PC-3 (cell line): ENCODE data around the gene SHROOM3. TPM values are rescaled to one million over a fixed set of nuclear protein-coding genes. Genes with fewer than 3 reads are reported as not detected.

Source experiments
- ATAC-seq: fragments of 200-7000 bp; cut with Tn5 transposase; 2 replicates; pipeline ENCODE4 v1.9.1; 2020; ENCODE audit warnings: mild to moderate bottlenecking, moderate library complexity
- BruUV-seq: library from RNA; stranded (reverse); fragments of 400-500 nt; replicated peaks from 2 replicates; lab custom pipeline; 2021; lab: Mats Ljungman, UMichigan
- CTCF ChIA-PET: fragments of 300-600 bp; sonication (Branson Sonifier 250); formaldehyde crosslinking; loops from one replicate; lab custom pipeline; 2022; ENCODE audit warnings: antibody characterized with exemption; lab: Charles Lee
- POLR2A ChIA-PET: fragments of 300-600 bp; sonication (Branson Sonifier 250); formaldehyde crosslinking; loops from one replicate; lab custom pipeline; 2022; ENCODE audit warnings: antibody characterized with exemption; ENCODE audit not compliant: unreplicated experiment; lab: Charles Lee
- DNase-seq: peaks from one replicate; pipeline ENCODE4 v3.0.0-alpha.2; 2015
- H2AFZ ChIP-seq: fragments of 300-600 bp; sonication (generic); 2 replicates; pipeline ENCODE4 v1.6.0; 2016; ENCODE audit warnings: antibody characterized with exemption, low read length
- H3F3A ChIP-seq: fragments of 300-600 bp; sonication (generic); one replicate; pipeline ENCODE4 v1.6.0; 2017; ENCODE audit warnings: antibody characterized with exemption, low read length, control low read depth, mild to moderate bottlenecking; ENCODE audit not compliant: unreplicated experiment
- H3K27ac ChIP-seq: fragments of 300-600 bp; sonication (generic); 2 replicates; pipeline ENCODE4 v1.5.1; 2016; ENCODE audit warnings: mild to moderate bottlenecking, low read length
- H3K27me3 ChIP-seq: fragments of 300-600 bp; sonication (generic); 2 replicates; pipeline ENCODE4 v1.6.1; 2016; ENCODE audit warnings: low read length, mixed read lengths
- H3K36me3 ChIP-seq: fragments of 300-600 bp; sonication (generic); 2 replicates; pipeline ENCODE4 v1.6.1; 2016; ENCODE audit warnings: low read depth, mixed run types, low read length, mixed read lengths
- H3K4me1 ChIP-seq: fragments of 300-600 bp; sonication (generic); 2 replicates; pipeline ENCODE4 v1.5.1; 2016; ENCODE audit warnings: low read length; ENCODE audit not compliant: insufficient read depth
- H3K4me2 ChIP-seq: fragments of 300-600 bp; sonication (generic); 2 replicates; pipeline ENCODE4 v1.6.0; 2016; ENCODE audit warnings: low read length
- H3K4me3 ChIP-seq: fragments of 300-600 bp; sonication (generic); 2 replicates; pipeline ENCODE4 v1.5.1; 2016; ENCODE audit warnings: mild to moderate bottlenecking, low read length, mixed read lengths
- H3K79me2 ChIP-seq: fragments of 300-600 bp; sonication (generic); 2 replicates; pipeline ENCODE4 v1.6.1; 2017; ENCODE audit warnings: low read length, mixed read lengths
- H3K9ac ChIP-seq: fragments of 300-600 bp; sonication (generic); 2 replicates; pipeline ENCODE4 v1.6.0; 2016; ENCODE audit warnings: mild to moderate bottlenecking, low read length
- H3K9me2 ChIP-seq: fragments of 300-600 bp; sonication (generic); replicated peaks from 2 replicates; pipeline ENCODE4 v1.6.1; 2016; ENCODE audit warnings: mixed run types, low read length, mixed read lengths
- H3K9me3 ChIP-seq: fragments of 300-600 bp; sonication (generic); 2 replicates; pipeline ENCODE4 v1.6.1; 2016; ENCODE audit warnings: low read length, mixed read lengths
- H4K20me1 ChIP-seq: fragments of 300-600 bp; sonication (generic); 2 replicates; pipeline ENCODE4 v1.6.1; 2016; ENCODE audit warnings: low read length, mixed read lengths
- EZH2 ChIP-seq: fragments of 300-600 bp; sonication (generic); IDR thresholded peaks from one replicate; pipeline ENCODE4 v1.6.1; 2017; ENCODE audit warnings: antibody characterized with exemption, mild to moderate bottlenecking, low read length; ENCODE audit not compliant: unreplicated experiment
- EZH2phosphoT487 ChIP-seq: fragments of 300-600 bp; sonication (generic); IDR thresholded peaks from 2 replicates; pipeline ENCODE4 v1.6.1; 2018; ENCODE audit warnings: mild to moderate bottlenecking, antibody characterized with exemption, low read length, borderline replicate concordance
- intact Hi-C: fragments of 100-400 bp; cut with micrococcal nuclease; formaldehyde crosslinking; loops from 2 replicates; pipeline ENCODE4 v1.9.0; 2023
- total RNA-seq: library from RNA; depleted of rRNA; stranded (reverse); fragments of >200 nt; gene quantifications from 2 replicates; pipeline ENCODE4 v1.2.3, GENCODE V29; 2014
- TF ChIP-seq, protein P1 (sequence below): fragments of 300-600 bp; sonication (generic); conservative IDR thresholded peaks from 2 replicates; pipeline ENCODE4 v1.5.1; 2017; ENCODE audit warnings: antibody characterized with exemption, low read depth, mild to moderate bottlenecking, low read length

The SHROOM3 gene
- total RNA-seq, 1 experiment from 2014 or later, result 27.8 TPM

- no peak overlapping the region for H3K27ac ChIP-seq
- TF ChIP-seq EZH2, result no peak
- TF ChIP-seq, protein P1, sequence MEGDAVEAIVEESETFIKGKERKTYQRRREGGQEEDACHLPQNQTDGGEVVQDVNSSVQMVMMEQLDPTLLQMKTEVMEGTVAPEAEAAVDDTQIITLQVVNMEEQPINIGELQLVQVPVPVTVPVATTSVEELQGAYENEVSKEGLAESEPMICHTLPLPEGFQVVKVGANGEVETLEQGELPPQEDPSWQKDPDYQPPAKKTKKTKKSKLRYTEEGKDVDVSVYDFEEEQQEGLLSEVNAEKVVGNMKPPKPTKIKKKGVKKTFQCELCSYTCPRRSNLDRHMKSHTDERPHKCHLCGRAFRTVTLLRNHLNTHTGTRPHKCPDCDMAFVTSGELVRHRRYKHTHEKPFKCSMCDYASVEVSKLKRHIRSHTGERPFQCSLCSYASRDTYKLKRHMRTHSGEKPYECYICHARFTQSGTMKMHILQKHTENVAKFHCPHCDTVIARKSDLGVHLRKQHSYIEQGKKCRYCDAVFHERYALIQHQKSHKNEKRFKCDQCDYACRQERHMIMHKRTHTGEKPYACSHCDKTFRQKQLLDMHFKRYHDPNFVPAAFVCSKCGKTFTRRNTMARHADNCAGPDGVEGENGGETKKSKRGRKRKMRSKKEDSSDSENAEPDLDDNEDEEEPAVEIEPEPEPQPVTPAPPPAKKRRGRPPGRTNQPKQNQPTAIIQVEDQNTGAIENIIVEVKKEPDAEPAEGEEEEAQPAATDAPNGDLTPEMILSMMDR, result no peak
- no peak for TF ChIP-seq EZH2phosphoT487
- no peaks in the 10 kb centered on the region for H3K79me2 ChIP-seq
- H3K36me3 ChIP-seq, result no peaks in the 10 kb centered on the region
- no peaks in the 10 kb centered on the region for H3K9me3 ChIP-seq
- no peaks in the 10 kb centered on the region for H3F3A ChIP-seq
- no peak overlapping the region for H3K4me3 ChIP-seq
- DNase-seq (no peak), ATAC-seq (no peak)
- ChIA-PET CTCF (no interaction called here), POLR2A (no interaction called here)
- no peak overlapping the region for H3K4me2 ChIP-seq
- BruUV-seq, result no TSS peak
- no peak overlapping the region for H3K9ac ChIP-seq
- no peaks in the 10 kb centered on the region for H3K9me2 ChIP-seq
- H3K27me3 ChIP-seq, result no peaks in the 10 kb centered on the region
- H4K20me1 ChIP-seq, result no peaks in the 10 kb centered on the region
- intact Hi-C loops, result no loop called here
- peaks cover 11% of the 10 kb centered on the region for H3K4me1 ChIP-seq
- no peak overlapping the region for H2AFZ ChIP-seq
Observed at GRCh38 chr4:76610751-76611547, 175.9 kb downstream of the SHROOM3 start.

GRCh38 chr4:76611616-76612207, 176.7 kb downstream of the SHROOM3 start:
- Histone ChIP-seq H3F3A (no peaks in the 10 kb centered on the region), H3K9me3 (no peaks in the 10 kb centered on the region), H3K4me1 (peaks cover 11% of the 10 kb centered on the region), H3K9me2 (no peaks in the 10 kb centered on the region), H3K4me2 (no peak overlapping the region), H3K36me3 (no peaks in the 10 kb centered on the region), H3K4me3 (no peak overlapping the region), H3K27me3 (no peaks in the 10 kb centered on the region), H4K20me1 (no peaks in the 10 kb centered on the region), H3K9ac (no peak overlapping the region), H2AFZ (no peak overlapping the region), H3K27ac (no peak overlapping the region), H3K79me2 (no peaks in the 10 kb centered on the region)
- ChIA-PET POLR2A (no interaction called here), CTCF (no interaction called here)
- ATAC-seq, result peak; percentile 69
- no TSS peak for BruUV-seq
- intact Hi-C loops, result no loop called here
- TF ChIP-seq EZH2 (no peak), EZH2phosphoT487 (no peak)
- TF ChIP-seq, protein P1, result no peak
- peak; percentile 50 for DNase-seq

DNA sequence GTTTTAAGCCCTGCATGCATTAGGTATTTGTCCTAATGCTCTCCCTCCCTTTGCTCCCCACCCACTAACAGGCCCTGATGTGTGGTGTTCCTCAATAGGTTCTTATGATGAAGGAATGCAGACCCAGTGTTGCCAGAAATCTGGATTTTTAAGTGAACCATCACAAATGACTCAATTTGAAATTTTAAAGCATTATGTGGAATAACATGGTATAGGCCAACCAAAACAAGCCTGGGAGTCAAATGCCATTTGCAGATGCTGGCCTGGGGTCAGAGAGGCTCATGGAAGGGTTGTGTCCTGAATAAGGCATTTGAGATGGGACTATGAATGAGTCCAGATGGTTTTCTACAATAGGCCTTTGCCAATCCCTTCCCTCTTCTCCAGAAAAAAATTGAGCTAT, 179.6 kb downstream of the SHROOM3 start:
- Histone ChIP-seq H3K4me1 (peaks cover 11% of the 10 kb centered on the region), H3K9me2 (no peaks in the 10 kb centered on the region), H3K36me3 (no peaks in the 10 kb centered on the region), H2AFZ (no peak overlapping the region), H3K27ac (no peak overlapping the region), H3K4me3 (no peak overlapping the region), H3K4me2 (no peak overlapping the region), H3F3A (no peaks in the 10 kb centered on the region), H4K20me1 (no peaks in the 10 kb centered on the region), H3K9ac (no peak overlapping the region), H3K9me3 (no peaks in the 10 kb centered on the region), H3K79me2 (no peaks in the 10 kb centered on the region), H3K27me3 (no peaks in the 10 kb centered on the region)
- CTCF ChIA-PET, result no interaction called here
- DNase-seq (no peak), ATAC-seq (no peak)
- POLR2A ChIA-PET, result interaction anchor here (0.6 kb wide), 1 partner anchor 86 kb away, joined by 3 read pairs; no protein-coding TSS in a partner anchor
- BruUV-seq, result no TSS peak
- intact Hi-C loops, result no loop called here
- no peak for TF ChIP-seq EZH2
- TF ChIP-seq, protein P1, result no peak
- no peak for TF ChIP-seq EZH2phosphoT487
